Transverse colon (tissue), 3 donors: ENCODE data around the gene TCERG1L.

ENCODE experiments used
- CTCF ChIP-seq, 5 experiments: fragments of 200-600 bp in 3 of 5; fragments of 450-650 bp in 2 of 5; sonication (generic) in 3 of 5; IDR thresholded peaks; 1 replicate in 2 of 5; 2 replicates in 3 of 5; pipeline ENCODE4 v1.5.1; 2016 to 2017; ENCODE audit warnings: antibody characterized with exemption in 5 of 5, inconsistent platforms in 3 of 5, mild to moderate bottlenecking in 2 of 5, moderate library complexity in 1 of 5
- EP300 ChIP-seq: sonication (generic); formaldehyde crosslinking; IDR thresholded peaks from one replicate; pipeline ENCODE4 v1.6.1; 2017; ENCODE audit warnings: antibody characterized with exemption, low read depth
- POLR2A ChIP-seq: fragments of 450-650 bp; IDR thresholded peaks from one replicate; pipeline ENCODE4 v1.6.1; 2016; ENCODE audit warnings: antibody characterized with exemption, mild to moderate bottlenecking, moderate library complexity

- TF ChIP-seq CTCF (IDR thresholded peaks at IDR 0.05) (no peak), POLR2A (no peak), EP300 (no peak)
Measured at GRCh38 chr10:131320860-131321604, 9.5 kb upstream of the TCERG1L start.
